HepG2 (cell line): ENCODE results near the gene CYB5D1. TPM values are rescaled to one million over a fixed set of nuclear protein-coding genes. Genes with fewer than 3 reads are reported as not detected.
A peak's percentile ranks its signal among the peaks of the same experiment; 100 is the strongest.

ENCODE experiments used
- AHR ChIP-seq: IDR thresholded peaks from 2 replicates; pipeline ENCODE4 v1.6.1; 2018; ENCODE audit warnings: missing genetic modification reagents, missing compliant biosample characterization
- CBFB ChIP-seq: sonication (generic); formaldehyde crosslinking; IDR thresholded peaks from 2 replicates; pipeline ENCODE4 v1.4.0; 2020; ENCODE audit warnings: missing genetic modification reagents
- CENPX ChIP-seq: sonication (generic); formaldehyde crosslinking; IDR thresholded peaks from 2 replicates; pipeline ENCODE4 v1.9.0; 2021; ENCODE audit warnings: mild to moderate bottlenecking, missing genetic modification reagents, moderate library complexity
- EED ChIP-seq: sonication (generic); formaldehyde crosslinking; IDR thresholded peaks from 2 replicates; pipeline ENCODE4 v1.5.0; 2020; ENCODE audit warnings: mild to moderate bottlenecking, missing genetic modification reagents
- HDAC1 ChIP-seq: sonication (generic); formaldehyde crosslinking; IDR thresholded peaks from 2 replicates; pipeline ENCODE4 v1.5.1; 2020; ENCODE audit warnings: mild to moderate bottlenecking, missing genetic modification reagents
- HES4 ChIP-seq: sonication (generic); formaldehyde crosslinking; IDR thresholded peaks from 2 replicates; pipeline ENCODE4 v1.9.0; 2021; ENCODE audit warnings: mild to moderate bottlenecking, missing genetic modification reagents, borderline replicate concordance
- KAT8 ChIP-seq: IDR thresholded peaks from 2 replicates; pipeline ENCODE4 v1.6.1; 2016; ENCODE audit warnings: missing genetic modification reagents, missing compliant biosample characterization
- RCOR2 ChIP-seq: IDR thresholded peaks from 2 replicates; pipeline ENCODE4 v1.6.1; 2016; ENCODE audit warnings: missing biosample characterization, missing genetic modification reagents
- SSRP1 ChIP-seq: IDR thresholded peaks from 2 replicates; pipeline ENCODE4 v1.6.1; 2016; ENCODE audit warnings: control low read depth
- TMF1 ChIP-seq: sonication (generic); formaldehyde crosslinking; IDR thresholded peaks from 2 replicates; pipeline ENCODE4 v1.8.1; 2022; ENCODE audit warnings: low read depth, missing genetic modification reagents
- U2AF1 ChIP-seq: fragments of 200-400 bp; formaldehyde crosslinking; optimal IDR thresholded peaks from 2 replicates; pipeline ENCODE3; 2017; ENCODE audit warnings: mild to moderate bottlenecking, low read depth, low read length
- ZFP36 ChIP-seq: fragments of 150-350 bp; IDR thresholded peaks from 2 replicates; pipeline ENCODE4 v1.6.1; 2018; ENCODE audit warnings: borderline replicate concordance, low read length, low read depth; ENCODE audit not compliant: partially characterized antibody
- ZNF235 ChIP-seq: sonication (generic); formaldehyde crosslinking; IDR thresholded peaks from 2 replicates; pipeline ENCODE4 v1.8.1; 2023; ENCODE audit warnings: mild to moderate bottlenecking, missing genetic modification reagents, borderline replicate concordance
- ZNF24 ChIP-seq: fragments of 450-650 bp; IDR thresholded peaks from 2 replicates; pipeline ENCODE4 v1.6.1; 2017; ENCODE audit warnings: antibody characterized with exemption, mild to moderate bottlenecking
- ZNF652 ChIP-seq: IDR thresholded peaks from 2 replicates; pipeline ENCODE4 v1.6.1; 2016; ENCODE audit warnings: low read depth, borderline replicate concordance
- ZNF737 ChIP-seq: sonication (generic); formaldehyde crosslinking; IDR thresholded peaks from 2 replicates; pipeline ENCODE4 v1.5.0; 2020; ENCODE audit warnings: missing genetic modification reagents, mild to moderate bottlenecking, borderline replicate concordance
- polyA plus RNA-seq, 8 experiments: library from polyadenylated mRNA; depleted of rRNA in 3 of 8; stranded (reverse) in 7 of 8; unstranded in 1 of 8; fragments of >200 nt; fragmentation: Illumina TruSeq in 4 of 8; extraction: Trizol in 4 of 8; gene quantifications; 2 replicates each; pipeline versions ENCODE4 v1.2.1 to v1.2.3, GENCODE V29; 2011 to 2016; ENCODE audit warnings: low read depth in 4 of 8, missing spikeins in 1 of 8, mixed read lengths in 1 of 8; ENCODE audit not compliant: insufficient read depth in 1 of 8
- total RNA-seq, 5 experiments: library from RNA; depleted of rRNA; stranded (reverse); fragments of >200 nt; fragmentation: Illumina TruSeq; extraction: Trizol; gene quantifications; 2 replicates each; pipeline ENCODE4 v1.2.3, GENCODE V29; 2016; ENCODE audit warnings: low read depth in 1 of 5
- TF ChIP-seq, protein P1 (sequence below): sonication (generic); formaldehyde crosslinking; IDR thresholded peaks from 2 replicates; pipeline ENCODE4 v1.4.0; 2020; ENCODE audit warnings: missing genetic modification reagents
- TF ChIP-seq, protein P2 (sequence below): sonication (generic); formaldehyde crosslinking; IDR thresholded peaks from 2 replicates; pipeline ENCODE4 v1.4.0; 2020; ENCODE audit warnings: mild to moderate bottlenecking, missing genetic modification reagents
- TF ChIP-seq, protein P3 (sequence below): sonication (generic); formaldehyde crosslinking; IDR thresholded peaks from one replicate; pipeline ENCODE4 v1.5.1; 2020; ENCODE audit warnings: mild to moderate bottlenecking, missing genetic modification reagents; ENCODE audit errors: not compliant biosample characterization

CYB5D1 gene
- total and polyA plus RNA-seq, 2 of the 13 experiments (the other 11 are each of a cell fraction or from before 2014, with no cell fraction given): 8.9 to 17.0 TPM

DNA sequence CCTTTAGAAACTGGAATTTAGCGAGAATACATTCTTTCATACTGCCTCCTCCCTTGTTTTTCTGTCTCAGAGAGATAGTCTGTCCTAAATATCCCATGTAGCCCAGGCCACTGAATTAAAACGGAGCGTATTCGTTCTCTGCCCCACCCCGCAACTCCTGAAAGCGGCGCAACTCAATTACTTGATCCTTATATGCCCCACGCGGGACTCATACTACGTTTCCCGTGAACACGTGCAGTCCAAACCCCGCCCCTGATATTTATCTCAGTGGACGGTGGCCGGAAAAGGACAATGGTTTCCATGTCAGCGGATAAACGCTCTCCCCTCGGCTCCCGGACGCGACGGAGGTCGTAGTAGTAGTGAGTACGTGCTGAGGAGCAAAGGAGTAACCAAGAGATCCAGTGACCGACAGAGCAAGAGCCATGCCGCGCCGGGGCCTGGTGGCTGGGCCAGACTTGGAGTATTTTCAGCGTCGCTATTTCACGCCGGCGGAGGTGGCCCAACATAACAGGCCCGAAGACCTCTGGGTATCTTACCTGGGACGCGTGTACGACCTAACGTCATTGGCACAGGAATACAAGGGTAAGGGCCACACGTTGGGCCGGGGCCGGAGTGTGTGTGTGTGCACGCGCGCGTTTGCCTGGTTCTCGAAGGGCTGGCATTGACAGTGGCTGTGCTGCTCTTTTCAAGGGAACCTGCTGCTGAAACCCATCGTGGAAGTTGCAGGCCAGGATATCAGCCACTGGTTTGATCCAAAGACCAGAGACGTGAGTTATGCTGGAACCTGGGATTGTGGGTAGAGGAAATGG, at the start of gene CYB5D1 (continued):
- no peak for TF ChIP-seq ZFP36
- no peak for TF ChIP-seq U2AF1
- TF ChIP-seq, protein P1, sequence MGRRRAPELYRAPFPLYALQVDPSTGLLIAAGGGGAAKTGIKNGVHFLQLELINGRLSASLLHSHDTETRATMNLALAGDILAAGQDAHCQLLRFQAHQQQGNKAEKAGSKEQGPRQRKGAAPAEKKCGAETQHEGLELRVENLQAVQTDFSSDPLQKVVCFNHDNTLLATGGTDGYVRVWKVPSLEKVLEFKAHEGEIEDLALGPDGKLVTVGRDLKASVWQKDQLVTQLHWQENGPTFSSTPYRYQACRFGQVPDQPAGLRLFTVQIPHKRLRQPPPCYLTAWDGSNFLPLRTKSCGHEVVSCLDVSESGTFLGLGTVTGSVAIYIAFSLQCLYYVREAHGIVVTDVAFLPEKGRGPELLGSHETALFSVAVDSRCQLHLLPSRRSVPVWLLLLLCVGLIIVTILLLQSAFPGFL: no peak
- TF ChIP-seq EED (CRISPR knock-in tag): peak; percentile 73; the same call in 1 of the 2 replicates
- no peak for TF ChIP-seq RCOR2 (CRISPR knock-in tag)
- TF ChIP-seq, protein P2, sequence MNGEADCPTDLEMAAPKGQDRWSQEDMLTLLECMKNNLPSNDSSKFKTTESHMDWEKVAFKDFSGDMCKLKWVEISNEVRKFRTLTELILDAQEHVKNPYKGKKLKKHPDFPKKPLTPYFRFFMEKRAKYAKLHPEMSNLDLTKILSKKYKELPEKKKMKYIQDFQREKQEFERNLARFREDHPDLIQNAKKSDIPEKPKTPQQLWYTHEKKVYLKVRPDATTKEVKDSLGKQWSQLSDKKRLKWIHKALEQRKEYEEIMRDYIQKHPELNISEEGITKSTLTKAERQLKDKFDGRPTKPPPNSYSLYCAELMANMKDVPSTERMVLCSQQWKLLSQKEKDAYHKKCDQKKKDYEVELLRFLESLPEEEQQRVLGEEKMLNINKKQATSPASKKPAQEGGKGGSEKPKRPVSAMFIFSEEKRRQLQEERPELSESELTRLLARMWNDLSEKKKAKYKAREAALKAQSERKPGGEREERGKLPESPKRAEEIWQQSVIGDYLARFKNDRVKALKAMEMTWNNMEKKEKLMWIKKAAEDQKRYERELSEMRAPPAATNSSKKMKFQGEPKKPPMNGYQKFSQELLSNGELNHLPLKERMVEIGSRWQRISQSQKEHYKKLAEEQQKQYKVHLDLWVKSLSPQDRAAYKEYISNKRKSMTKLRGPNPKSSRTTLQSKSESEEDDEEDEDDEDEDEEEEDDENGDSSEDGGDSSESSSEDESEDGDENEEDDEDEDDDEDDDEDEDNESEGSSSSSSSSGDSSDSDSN (CRISPR knock-in tag): peak; percentile 65; the same call in 1 of the 2 replicates
- no peak for TF ChIP-seq CENPX (CRISPR knock-in tag)
- TF ChIP-seq AHR (CRISPR knock-in tag): no peak
- TF ChIP-seq HES4 (CRISPR knock-in tag): peak; percentile 65; the same call in 1 of the 2 replicates
- no peak for TF ChIP-seq CBFB (CRISPR knock-in tag)
- no peak for TF ChIP-seq ZNF235 (CRISPR knock-in tag)
- no peak for TF ChIP-seq ZNF652 (CRISPR knock-in tag)
- TF ChIP-seq HDAC1 (CRISPR knock-in tag): peak; percentile 89
- TF ChIP-seq KAT8 (CRISPR knock-in tag): peak; percentile 10; the same call in 1 of the 2 replicates
- TF ChIP-seq ZNF24: no peak
- no peak for TF ChIP-seq ZNF737 (CRISPR knock-in tag)
- no peak; the same call in 1 of the 2 replicates for TF ChIP-seq TMF1 (CRISPR knock-in tag)
- TF ChIP-seq, protein P3, sequence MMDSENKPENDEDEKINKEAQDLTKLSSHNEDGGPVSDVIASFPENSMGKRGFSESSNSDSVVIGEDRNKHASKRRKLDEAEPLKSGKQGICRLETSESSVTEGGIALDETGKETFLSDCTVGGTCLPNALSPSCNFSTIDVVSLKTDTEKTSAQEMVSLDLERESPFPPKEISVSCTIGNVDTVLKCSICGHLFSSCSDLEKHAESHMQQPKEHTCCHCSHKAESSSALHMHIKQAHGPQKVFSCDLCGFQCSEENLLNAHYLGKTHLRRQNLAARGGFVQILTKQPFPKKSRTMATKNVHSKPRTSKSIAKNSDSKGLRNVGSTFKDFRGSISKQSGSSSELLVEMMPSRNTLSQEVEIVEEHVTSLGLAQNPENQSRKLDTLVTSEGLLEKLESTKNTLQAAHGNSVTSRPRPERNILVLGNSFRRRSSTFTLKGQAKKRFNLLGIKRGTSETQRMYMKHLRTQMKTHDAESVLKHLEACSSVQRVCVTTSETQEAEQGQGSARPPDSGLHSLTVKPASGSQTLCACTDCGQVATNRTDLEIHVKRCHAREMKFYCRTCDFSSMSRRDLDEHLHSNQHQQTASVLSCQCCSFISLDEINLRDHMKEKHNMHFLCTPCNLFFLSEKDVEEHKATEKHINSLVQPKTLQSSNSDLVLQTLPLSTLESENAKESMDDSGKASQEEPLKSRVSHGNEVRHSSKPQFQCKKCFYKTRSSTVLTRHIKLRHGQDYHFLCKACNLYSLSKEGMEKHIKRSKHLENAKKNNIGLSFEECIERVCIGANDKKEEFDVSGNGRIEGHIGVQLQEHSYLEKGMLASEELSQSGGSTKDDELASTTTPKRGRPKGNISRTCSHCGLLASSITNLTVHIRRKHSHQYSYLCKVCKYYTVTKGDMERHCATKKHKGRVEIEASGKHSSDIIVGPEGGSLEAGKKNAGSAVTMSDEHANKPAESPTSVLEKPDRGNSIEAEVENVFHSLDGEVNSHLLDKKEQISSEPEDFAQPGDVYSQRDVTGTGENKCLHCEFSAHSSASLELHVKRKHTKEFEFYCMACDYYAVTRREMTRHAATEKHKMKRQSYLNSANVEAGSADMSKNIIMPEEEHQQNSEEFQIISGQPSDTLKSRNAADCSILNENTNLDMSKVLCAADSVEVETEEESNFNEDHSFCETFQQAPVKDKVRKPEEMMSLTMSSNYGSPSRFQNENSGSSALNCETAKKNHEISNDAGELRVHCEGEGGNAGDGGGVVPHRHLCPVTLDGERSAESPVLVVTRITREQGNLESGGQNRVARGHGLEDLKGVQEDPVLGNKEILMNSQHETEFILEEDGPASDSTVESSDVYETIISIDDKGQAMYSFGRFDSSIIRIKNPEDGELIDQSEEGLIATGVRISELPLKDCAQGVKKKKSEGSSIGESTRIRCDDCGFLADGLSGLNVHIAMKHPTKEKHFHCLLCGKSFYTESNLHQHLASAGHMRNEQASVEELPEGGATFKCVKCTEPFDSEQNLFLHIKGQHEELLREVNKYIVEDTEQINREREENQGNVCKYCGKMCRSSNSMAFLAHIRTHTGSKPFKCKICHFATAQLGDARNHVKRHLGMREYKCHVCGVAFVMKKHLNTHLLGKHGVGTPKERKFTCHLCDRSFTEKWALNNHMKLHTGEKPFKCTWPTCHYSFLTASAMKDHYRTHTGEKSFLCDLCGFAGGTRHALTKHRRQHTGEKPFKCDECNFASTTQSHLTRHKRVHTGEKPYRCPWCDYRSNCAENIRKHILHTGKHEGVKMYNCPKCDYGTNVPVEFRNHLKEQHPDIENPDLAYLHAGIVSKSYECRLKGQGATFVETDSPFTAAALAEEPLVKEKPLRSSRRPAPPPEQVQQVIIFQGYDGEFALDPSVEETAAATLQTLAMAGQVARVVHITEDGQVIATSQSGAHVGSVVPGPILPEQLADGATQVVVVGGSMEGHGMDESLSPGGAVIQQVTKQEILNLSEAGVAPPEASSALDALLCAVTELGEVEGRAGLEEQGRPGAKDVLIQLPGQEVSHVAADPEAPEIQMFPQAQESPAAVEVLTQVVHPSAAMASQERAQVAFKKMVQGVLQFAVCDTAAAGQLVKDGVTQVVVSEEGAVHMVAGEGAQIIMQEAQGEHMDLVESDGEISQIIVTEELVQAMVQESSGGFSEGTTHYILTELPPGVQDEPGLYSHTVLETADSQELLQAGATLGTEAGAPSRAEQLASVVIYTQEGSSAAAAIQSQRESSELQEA (CRISPR knock-in tag): peak; percentile 79
- no peak for TF ChIP-seq SSRP1
